ENCODE measurements around the gene KRTAP12-1.
"Not testable (repeated sequence)": the region's sequence is repeated elsewhere in the genome, so short reads cannot be mapped to it uniquely, and the experiment has no call there.

The KRTAP12-1 gene

DNA sequence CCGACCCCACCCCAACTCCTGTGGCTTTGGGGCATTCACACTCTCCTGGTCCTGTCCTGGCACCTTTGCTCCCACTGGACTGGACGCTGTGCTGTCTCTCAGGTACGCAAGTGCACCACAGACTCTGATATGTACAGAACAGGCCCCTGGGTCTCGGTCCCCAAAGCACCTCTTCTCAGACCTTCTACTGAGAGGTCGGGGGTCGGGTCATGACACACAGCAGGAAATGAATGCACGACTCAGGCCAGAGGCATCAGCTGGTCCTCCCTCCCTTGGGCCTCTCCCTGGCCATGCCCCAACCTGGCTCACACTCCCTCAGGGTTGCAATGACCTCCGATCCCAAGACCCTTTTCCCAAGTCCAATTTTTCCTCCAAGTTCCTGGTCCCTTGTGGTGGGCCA, 13.2 kb upstream of the KRTAP12-1 start:
- in situ Hi-C loops (cut with MboI; ENCODE audit: low pct_unique_long_range_greater_than_20kb, low sequenced_read_pairs, unreplicated experiment): no loop called here
- DNase-seq (ENCODE audit: low spot score): peak; percentile 12
- TF ChIP-seq, protein P1, sequence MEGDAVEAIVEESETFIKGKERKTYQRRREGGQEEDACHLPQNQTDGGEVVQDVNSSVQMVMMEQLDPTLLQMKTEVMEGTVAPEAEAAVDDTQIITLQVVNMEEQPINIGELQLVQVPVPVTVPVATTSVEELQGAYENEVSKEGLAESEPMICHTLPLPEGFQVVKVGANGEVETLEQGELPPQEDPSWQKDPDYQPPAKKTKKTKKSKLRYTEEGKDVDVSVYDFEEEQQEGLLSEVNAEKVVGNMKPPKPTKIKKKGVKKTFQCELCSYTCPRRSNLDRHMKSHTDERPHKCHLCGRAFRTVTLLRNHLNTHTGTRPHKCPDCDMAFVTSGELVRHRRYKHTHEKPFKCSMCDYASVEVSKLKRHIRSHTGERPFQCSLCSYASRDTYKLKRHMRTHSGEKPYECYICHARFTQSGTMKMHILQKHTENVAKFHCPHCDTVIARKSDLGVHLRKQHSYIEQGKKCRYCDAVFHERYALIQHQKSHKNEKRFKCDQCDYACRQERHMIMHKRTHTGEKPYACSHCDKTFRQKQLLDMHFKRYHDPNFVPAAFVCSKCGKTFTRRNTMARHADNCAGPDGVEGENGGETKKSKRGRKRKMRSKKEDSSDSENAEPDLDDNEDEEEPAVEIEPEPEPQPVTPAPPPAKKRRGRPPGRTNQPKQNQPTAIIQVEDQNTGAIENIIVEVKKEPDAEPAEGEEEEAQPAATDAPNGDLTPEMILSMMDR (IDR thresholded peaks at IDR 0.05; ENCODE audit: extremely low read depth, insufficient read depth, missing control alignments): no peak

DNA sequence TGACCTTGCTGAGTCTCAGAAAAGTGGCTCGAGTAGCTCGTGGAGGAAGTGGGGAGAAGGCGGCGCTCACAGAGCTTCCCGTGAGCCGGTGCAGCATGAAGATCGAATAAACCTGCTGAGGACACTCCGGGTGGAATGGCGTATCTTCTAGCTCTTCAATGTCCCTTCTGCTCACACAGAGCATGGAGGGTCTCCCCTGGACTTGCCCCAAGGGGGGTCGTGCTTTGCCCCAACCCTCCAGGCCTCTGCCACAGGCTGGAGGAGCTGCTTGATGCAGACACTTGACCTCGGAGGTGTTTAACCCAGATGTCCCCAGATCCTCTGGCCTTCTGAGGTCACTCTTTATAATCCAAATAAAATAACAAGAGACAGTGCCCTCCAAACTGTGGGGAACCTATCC, 12.8 kb upstream of the KRTAP12-1 start:
- TF ChIP-seq, protein P1 (IDR thresholded peaks at IDR 0.05; ENCODE audit: extremely low read depth, insufficient read depth, missing control alignments): no peak
- in situ Hi-C loops (cut with MboI; ENCODE audit: low pct_unique_long_range_greater_than_20kb, low sequenced_read_pairs, unreplicated experiment): no loop called here
- no peak for DNase-seq (ENCODE audit: low spot score)

DNA sequence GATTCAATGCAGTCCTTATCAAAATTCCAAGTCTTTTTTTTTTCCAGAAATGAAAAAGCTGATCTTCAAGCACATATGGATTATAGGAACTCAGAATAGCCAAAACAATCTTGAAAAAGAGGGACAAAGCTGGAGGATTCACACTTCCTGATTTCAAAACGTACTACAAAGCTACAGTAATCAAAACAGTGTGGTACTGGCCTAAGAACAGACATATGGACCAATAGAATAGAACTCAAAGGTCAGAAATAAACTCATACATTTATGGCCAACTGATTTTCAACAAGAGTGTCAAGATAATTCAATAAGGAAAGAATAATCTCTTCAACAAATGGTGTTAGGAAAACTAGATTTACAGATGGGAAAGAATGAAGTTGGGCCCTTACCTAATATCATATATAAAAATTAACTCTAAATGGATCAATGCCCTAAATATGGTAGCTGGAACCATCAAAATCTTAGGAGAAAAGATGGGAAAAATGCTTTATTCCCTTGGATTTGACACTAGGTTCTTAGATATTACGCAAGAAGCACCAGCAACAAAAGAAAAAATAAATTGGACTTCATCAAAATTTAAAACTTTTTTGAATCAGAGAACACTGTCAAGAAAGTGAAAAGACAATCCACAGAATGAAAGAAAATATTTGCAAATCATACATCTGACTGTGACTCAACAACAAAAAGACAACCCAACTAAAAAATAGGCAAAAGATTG, 11.0 kb upstream of the KRTAP12-1 start:
- TF ChIP-seq, protein P1 (IDR thresholded peaks at IDR 0.05; ENCODE audit: extremely low read depth, insufficient read depth, missing control alignments): no peak
- DNase-seq (ENCODE audit: low spot score): no peak
- in situ Hi-C loops (cut with MboI; ENCODE audit: low pct_unique_long_range_greater_than_20kb, low sequenced_read_pairs, unreplicated experiment): no loop called here

DNA sequence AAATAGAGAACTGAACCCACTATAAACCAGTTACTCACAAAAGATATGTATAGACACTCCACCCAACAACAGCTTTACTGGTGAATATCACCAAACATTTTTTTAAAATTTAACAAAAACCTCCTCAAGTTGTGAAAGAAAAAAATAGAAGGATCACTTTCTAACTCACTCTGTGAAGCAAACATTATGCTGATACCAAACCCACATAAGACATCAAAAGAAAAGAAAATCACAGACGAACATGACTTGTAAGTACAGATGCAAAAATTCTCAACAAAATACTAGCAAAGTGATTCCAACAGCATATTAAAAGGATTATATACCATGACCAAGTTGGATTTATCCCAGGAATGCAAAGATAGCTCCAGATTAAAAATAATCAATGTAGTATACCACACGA, 9.7 kb upstream of the KRTAP12-1 start:
- TF ChIP-seq, protein P1 (IDR thresholded peaks at IDR 0.05; ENCODE audit: extremely low read depth, insufficient read depth, missing control alignments): no peak
- in situ Hi-C loops (cut with MboI; ENCODE audit: low pct_unique_long_range_greater_than_20kb, low sequenced_read_pairs, unreplicated experiment): no loop called here
- DNase-seq (ENCODE audit: low spot score): no peak

DNA sequence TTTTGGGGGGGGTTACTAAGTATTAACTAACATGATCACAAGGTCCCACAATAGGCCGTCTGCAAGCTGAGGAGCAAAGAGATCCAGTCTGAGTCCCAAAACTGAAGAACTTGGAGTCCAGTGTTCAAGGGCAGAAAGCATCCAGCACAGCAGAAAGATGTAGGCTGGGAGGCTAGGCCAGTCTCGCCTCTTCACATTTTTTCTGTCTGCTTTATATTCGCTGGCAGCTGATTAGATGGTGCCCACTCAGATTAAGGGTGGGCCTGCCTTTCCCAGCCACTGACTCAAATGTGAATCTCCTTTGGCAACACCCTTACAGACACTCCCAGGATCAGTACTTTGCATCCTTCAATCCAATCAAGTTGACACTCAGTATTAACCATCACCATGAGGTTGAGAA, 7.8 kb upstream of the KRTAP12-1 start:
- DNase-seq (ENCODE audit: low spot score); in situ Hi-C loops (cut with MboI; ENCODE audit: low pct_unique_long_range_greater_than_20kb, low sequenced_read_pairs, unreplicated experiment): not testable (repeated sequence)

DNA sequence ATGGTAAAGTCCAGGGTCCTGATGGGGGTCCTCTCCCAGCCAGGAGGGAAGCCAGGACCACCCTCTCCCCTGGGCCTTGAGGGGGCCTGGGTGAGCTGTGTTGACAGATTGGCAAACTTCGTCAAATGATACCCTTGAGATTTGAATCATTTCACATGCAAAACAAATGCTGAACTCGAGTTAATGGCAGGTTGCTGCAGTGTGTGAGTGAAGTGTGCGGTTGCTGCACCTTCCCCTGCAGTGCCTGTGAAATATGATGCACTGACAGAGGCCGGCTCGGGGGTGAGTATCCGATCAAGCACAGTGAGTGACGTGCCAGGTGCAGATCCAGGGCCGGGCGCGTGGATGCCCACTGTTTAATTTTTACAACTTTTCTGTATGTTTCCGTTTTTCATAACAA, 5.7 kb upstream of the KRTAP12-1 start:
- TF ChIP-seq, protein P1 (IDR thresholded peaks at IDR 0.05; ENCODE audit: extremely low read depth, insufficient read depth, missing control alignments): no peak
- no peak for DNase-seq (ENCODE audit: low spot score)
- in situ Hi-C loops (cut with MboI; ENCODE audit: low pct_unique_long_range_greater_than_20kb, low sequenced_read_pairs, unreplicated experiment): no loop called here

DNA sequence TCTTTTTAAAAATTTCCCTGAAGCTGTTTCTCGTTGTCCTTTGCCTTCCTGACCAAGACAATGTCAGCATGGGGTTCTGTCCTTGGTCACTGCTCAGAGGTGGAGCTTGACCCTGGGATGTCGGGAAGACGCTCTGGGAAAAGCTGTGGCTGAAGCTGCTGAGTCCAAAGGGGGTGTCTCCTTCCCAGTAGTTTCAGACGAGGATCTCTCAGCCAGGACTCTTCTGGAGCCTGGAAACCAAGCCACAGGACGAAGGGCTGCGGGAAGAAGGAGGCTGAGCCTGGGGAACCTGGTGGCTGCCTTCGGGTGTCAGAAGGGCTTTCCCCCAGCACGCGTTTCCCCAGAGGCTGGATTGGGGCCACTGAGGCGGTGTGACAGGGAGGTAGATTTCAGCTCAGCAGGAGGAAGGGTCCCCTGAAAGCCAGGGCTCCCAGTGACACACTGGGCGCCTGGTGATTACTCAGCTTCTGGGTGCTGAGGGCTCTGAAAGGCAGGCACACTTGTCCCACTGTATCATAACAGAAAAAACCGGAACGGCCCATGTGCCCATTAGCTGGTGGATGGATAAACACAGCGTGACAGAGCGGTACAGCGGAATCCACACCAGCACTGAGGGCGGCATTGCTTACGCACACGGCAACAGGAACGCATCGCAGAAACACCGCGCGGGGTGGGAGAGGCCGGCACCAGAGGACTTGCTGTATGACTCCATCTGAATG, 5.0 kb upstream of the KRTAP12-1 start:
- TF ChIP-seq, protein P1 (IDR thresholded peaks at IDR 0.05; ENCODE audit: extremely low read depth, insufficient read depth, missing control alignments): no peak
- DNase-seq (ENCODE audit: low spot score): no peak
- in situ Hi-C loops (cut with MboI; ENCODE audit: low pct_unique_long_range_greater_than_20kb, low sequenced_read_pairs, unreplicated experiment): no loop called here
